Superior temporal gyrus (tissue), 1 donor: ENCODE data around the gene MYO1G.

Experiments used
- DNase-seq: peaks from one replicate; pipeline ENCODE4 v3.0.0-alpha.2; 2016; ENCODE audit errors: extremely low spot score

MYO1G gene

GRCh38 chr7:44981035-44981706, 2.4 kb upstream of the MYO1G start:
- DNase-seq = no peak

GRCh38 chr7:44980393-44981034, 1.7 kb upstream of the MYO1G start:
- no peak for DNase-seq

- DNase-seq = no peak
Measured at GRCh38 chr7:44979481-44980392, 922 bp upstream of the MYO1G start.

GRCh38 chr7:44977959-44978335, 868 bp downstream of the MYO1G start:
- no peak for DNase-seq

- no peak for DNase-seq
Measured at GRCh38 chr7:44977304-44977958, 1.4 kb downstream of the MYO1G start.

GRCh38 chr7:44976746-44977196, 2.0 kb downstream of the MYO1G start:
- no peak for DNase-seq

- no peak for DNase-seq
Measured at GRCh38 chr7:44976040-44976745, 2.6 kb downstream of the MYO1G start.

GRCh38 chr7:44975331-44976039, 3.3 kb downstream of the MYO1G start:
- DNase-seq = no peak

GRCh38 chr7:44974549-44974948, 4.3 kb downstream of the MYO1G start:
- DNase-seq = no peak

GRCh38 chr7:44973610-44974401, 5.0 kb downstream of the MYO1G start:
- no peak for DNase-seq

GRCh38 chr7:44972562-44972961, 6.3 kb downstream of the MYO1G start:
- DNase-seq = no peak

GRCh38 chr7:44971902-44972441, 6.8 kb downstream of the MYO1G start:
- no peak for DNase-seq

GRCh38 chr7:44971188-44971901, 7.5 kb downstream of the MYO1G start:
- DNase-seq = no peak

- DNase-seq = no peak
Measured at GRCh38 chr7:44970523-44971051, 8.2 kb downstream of the MYO1G start.

- DNase-seq = no peak
Measured at GRCh38 chr7:44969701-44970522, 8.9 kb downstream of the MYO1G start.

GRCh38 chr7:44969049-44969700, 9.6 kb downstream of the MYO1G start:
- DNase-seq = no peak
